Esophagus squamous epithelium (tissue), 5 donors: Measurements from ENCODE around the gene MKRN3. TPM values are rescaled to one million over a fixed set of nuclear protein-coding genes. Genes with fewer than 3 reads are reported as not detected.

ENCODE experiments used
- DNase-seq: peaks from one replicate; lab custom pipeline; 2025; lab: John Stamatoyannopoulos, UW
- H3K27ac ChIP-seq, 4 donors: fragments of 200-600 bp; sonication (generic); one replicate each; pipeline ENCODE4 v1.5.1; 2016 to 2019; ENCODE audit warnings: mild to moderate bottlenecking in 1 of 4
- H3K27me3 ChIP-seq, 4 donors: fragments of 200-600 bp; sonication (generic); 1 replicate in 3 of 4; 2 replicates in 1 of 4; pipeline versions ENCODE4 v1.5.1 to v1.6.0; 2017 to 2021; ENCODE audit warnings: antibody characterized with exemption in 1 of 4
- H3K36me3 ChIP-seq, 3 donors: fragments of 200-600 bp; sonication (generic); one replicate each; pipeline ENCODE4 v1.5.1; 2016 to 2019
- H3K4me1 ChIP-seq, 3 donors: fragments of 200-600 bp; sonication (generic); one replicate each; pipeline ENCODE4 v1.5.1; 2017 to 2019
- H3K4me3 ChIP-seq, 4 donors: fragments of 200-600 bp; sonication (generic); 1 replicate in 3 of 4; 2 replicates in 1 of 4; pipeline ENCODE4 v1.5.1; 2016 to 2019; ENCODE audit warnings: mild to moderate bottlenecking in 2 of 4, moderate library complexity in 1 of 4
- H3K9me3 ChIP-seq, 3 donors: fragments of 200-600 bp; sonication (generic); one replicate each; pipeline ENCODE4 v1.5.1; 2016 to 2019
- CTCF ChIP-seq, 6 experiments: fragments of 450-650 bp in 4 of 6; fragments of 200-600 bp in 2 of 6; sonication (generic) in 2 of 6; IDR thresholded peaks; one replicate each; pipeline ENCODE4 v1.5.1; 2016 to 2019; ENCODE audit warnings: antibody characterized with exemption in 6 of 6, mild to moderate bottlenecking in 4 of 6, moderate library complexity in 4 of 6
- POLR2A ChIP-seq, 4 donors: fragments of 450-650 bp; IDR thresholded peaks; one replicate each; pipeline ENCODE4 v1.6.1; 2017; ENCODE audit warnings: antibody characterized with exemption in 4 of 4, mild to moderate bottlenecking in 4 of 4, moderate library complexity in 3 of 4
- WGBS, 2 donors: methylation state at CpG; one replicate each; pipeline ENCODE4 v1.1.5; 2018; 5-methylcytosine and 5-hydroxymethylcytosine counted together
- intact Hi-C: fragments of 100-400 bp; cut with DNase I; formaldehyde crosslinking; loops from one replicate; pipeline ENCODE4 v1.15.0; 2022
- total RNA-seq, 4 donors: library from RNA; depleted of rRNA; stranded (reverse); fragments of >200 nt; gene quantifications; one replicate each; pipeline ENCODE4 v1.1.0, GENCODE V29; 2016
- donor health status: DM: yes; HTN: yes; CAD: no.

MKRN3 gene
- 1 to 10 TPM; 2.2 to 6.7 (median 4.1) TPM for total RNA-seq

- Histone ChIP-seq H3K36me3 (no peaks in the 10 kb centered on the region), H3K4me3 (peak within 1 kb of the TSS; percentile 55 to 68 (median 63)), H3K9me3 (peaks cover 0 to 12% (median 0%) of the 10 kb centered on the region in 3 donors), H3K27ac (peak within 1 kb of the TSS; percentile 84 to 89 (median 86)), H3K27me3 (peaks cover 0 to 10% (median 0%) of the 10 kb centered on the region in 4 donors), H3K4me1 (peaks cover 0 to 8% (median 0%) of the 10 kb centered on the region in 3 donors)
- WGBS, 2 donors, result 56 to 63% methylated on average over 19 to 22 of the region's 27 CpGs
- intact Hi-C loops, result no loop called here
- DNase-seq, result no peak
- TF ChIP-seq POLR2A (IDR thresholded peaks at IDR 0.05) (no peak), CTCF (IDR thresholded peaks at IDR 0.05) (no peak)
These were observed at the start of gene MKRN3 for GRCh38 chr15:23565395-23566070. Gene MKRN3, plus strand, starts transcription at chr15:23565674. Its CDS starts 109 bp downstream, at chr15:23565783.

GRCh38 chr15:23516866-23517265, 48.6 kb upstream of the MKRN3 start:
- WGBS, 2 donors, result 44 to 56% methylated on average over 4 of the region's 4 CpGs

GRCh38 chr15:23518104-23518503, 47.4 kb upstream of the MKRN3 start:
- no peaks in the 10 kb centered on the region for H3K4me1 ChIP-seq
- H3K36me3 ChIP-seq, result no peaks in the 10 kb centered on the region
- intact Hi-C loops, result no loop called here
- TF ChIP-seq CTCF (IDR thresholded peaks at IDR 0.05) (no peak), POLR2A (IDR thresholded peaks at IDR 0.05) (no peak)
- WGBS, 2 donors, result 70 to 87% methylated on average over 5 of the region's 5 CpGs
- no peaks in the 10 kb centered on the region for H3K27me3 ChIP-seq
- no peak for DNase-seq
- no peak overlapping the region for H3K4me3 ChIP-seq
- H3K9me3 ChIP-seq, result no peaks in the 10 kb centered on the region
- H3K27ac ChIP-seq, result no peak overlapping the region

More at GRCh38 chr15:23516866-23517265, 48.6 kb upstream of the MKRN3 start:
- TF ChIP-seq CTCF (IDR thresholded peaks at IDR 0.05), result no peak
- no peak for TF ChIP-seq POLR2A (IDR thresholded peaks at IDR 0.05)
- Histone ChIP-seq H3K4me1 (no peaks in the 10 kb centered on the region), H3K9me3 (no peaks in the 10 kb centered on the region), H3K36me3 (no peaks in the 10 kb centered on the region), H3K27ac (no peak overlapping the region), H3K4me3 (no peak overlapping the region), H3K27me3 (no peaks in the 10 kb centered on the region)
- no peak for DNase-seq
- intact Hi-C loops, result no loop called here

GRCh38 chr15:23524816-23525215, 40.7 kb upstream of the MKRN3 start:
- no peaks in the 10 kb centered on the region for H3K4me1 ChIP-seq
- no peak for DNase-seq

More at GRCh38 chr15:23524816-23525215, 40.7 kb upstream of the MKRN3 start:
- Histone ChIP-seq H3K9me3 (no peaks in the 10 kb centered on the region), H3K4me3 (no peak overlapping the region), H3K27me3 (no peaks in the 10 kb centered on the region), H3K36me3 (no peaks in the 10 kb centered on the region), H3K27ac (no peak overlapping the region)
- intact Hi-C loops, result no loop called here
- TF ChIP-seq POLR2A (IDR thresholded peaks at IDR 0.05), result no peak
- no peak for TF ChIP-seq CTCF (IDR thresholded peaks at IDR 0.05)
- WGBS, 2 donors, result 52 to 54% methylated on average over 3 of the region's 3 CpGs
